HG03097 (cell line): Measurements from ENCODE around the gene EDC4.
"Not testable (repeated sequence)": the region's sequence is repeated elsewhere in the genome, so short reads cannot be mapped to it uniquely, and the experiment has no call there.

Source experiments
- ATAC-seq: cut with Tn5 transposase; IDR thresholded peaks from one replicate; pipeline ENCODE4 v1.9.1; 2021; ENCODE audit not compliant: unreplicated experiment, low FRiP score

The EDC4 gene

DNA sequence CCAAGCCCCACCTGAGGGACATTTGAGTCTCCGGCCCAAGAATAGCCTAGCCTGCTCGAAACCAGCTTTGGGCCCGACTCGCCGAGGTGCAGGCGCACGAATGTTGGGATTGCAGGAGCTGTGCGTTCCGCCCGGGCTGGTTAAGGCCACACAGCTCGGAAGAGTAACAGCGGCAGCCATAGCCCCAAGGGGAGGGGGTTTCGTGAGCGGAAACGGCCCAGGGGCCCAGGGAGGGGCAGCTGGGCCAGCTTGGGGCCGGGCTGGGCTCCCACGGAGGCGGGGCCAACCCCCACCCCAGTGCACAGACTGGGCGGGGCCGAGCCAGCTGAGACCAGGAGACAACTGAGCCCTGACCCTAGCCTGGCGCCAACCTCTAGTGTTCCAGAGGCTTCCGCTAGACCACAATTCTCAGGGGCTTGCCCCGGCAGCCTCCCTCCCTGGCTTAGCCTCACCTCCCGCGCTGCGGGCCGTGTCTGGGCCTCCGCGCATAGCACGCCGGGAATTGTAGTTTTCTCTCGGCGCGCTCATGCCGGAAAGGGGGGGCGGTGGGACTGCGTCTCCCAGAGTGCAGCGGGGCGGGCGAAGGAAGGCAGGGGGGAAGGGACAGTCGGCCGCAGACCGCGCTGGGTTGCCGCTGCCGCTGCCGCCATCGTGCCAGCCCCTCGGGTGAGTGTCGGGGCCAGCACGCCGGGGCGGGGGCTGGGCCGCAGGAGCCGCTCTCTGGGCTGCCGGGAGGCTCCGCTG is 26.4 kb upstream of the EDC4 start, which contains the start of gene NUTF2:
Gene NUTF2 (plus strand): TSS at position 614 of the 744 bp plus-strand sequence. CDS start 18,198 bp downstream, outside the sequence.
- peak; percentile 53 for ATAC-seq

DNA sequence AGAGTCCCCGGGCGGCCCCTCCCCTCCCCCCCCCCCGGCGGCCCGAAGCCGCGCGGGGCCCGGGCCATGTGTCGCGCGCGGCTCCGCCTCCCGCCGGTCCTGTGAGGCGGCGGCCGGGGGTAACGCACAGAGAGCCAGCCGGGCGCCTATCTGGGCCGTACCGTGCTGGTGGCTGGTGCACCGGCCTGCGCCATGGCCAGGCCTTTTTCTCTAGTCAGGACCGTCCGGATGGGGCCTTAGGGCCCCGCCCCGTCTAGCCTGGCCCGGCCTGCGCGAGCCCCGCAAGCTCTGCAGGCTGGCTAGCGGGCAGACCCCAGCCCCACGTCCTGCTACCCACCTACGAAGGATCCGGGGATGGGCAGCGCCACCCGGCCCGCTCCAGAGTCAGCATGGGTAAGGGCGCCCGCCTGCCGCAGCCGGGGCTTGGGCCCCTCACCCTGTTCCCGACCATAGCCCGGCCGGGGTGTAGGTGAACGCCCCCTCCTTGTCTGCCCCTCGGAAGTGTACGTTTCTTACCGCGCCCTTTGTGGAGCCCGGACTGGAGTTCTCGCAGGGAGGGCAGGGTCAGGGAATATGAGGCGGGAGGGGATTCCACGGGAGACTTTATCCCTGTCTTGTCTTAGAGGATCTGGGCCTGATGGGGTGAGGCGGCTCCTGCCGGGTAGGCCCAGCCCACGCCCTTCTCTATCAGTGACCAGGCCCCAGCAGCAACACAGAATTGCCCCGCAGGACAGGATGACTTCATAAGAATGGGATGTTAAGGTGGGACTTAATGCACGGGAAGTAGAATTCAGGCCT is 25.6 kb upstream of the EDC4 start, which contains the start of gene CENPT:
Gene CENPT (minus strand): TSS at position 630 of the 798 bp plus-strand sequence. CDS start 13,834 bp downstream, outside the sequence.
- ATAC-seq, result peak; percentile 32

DNA sequence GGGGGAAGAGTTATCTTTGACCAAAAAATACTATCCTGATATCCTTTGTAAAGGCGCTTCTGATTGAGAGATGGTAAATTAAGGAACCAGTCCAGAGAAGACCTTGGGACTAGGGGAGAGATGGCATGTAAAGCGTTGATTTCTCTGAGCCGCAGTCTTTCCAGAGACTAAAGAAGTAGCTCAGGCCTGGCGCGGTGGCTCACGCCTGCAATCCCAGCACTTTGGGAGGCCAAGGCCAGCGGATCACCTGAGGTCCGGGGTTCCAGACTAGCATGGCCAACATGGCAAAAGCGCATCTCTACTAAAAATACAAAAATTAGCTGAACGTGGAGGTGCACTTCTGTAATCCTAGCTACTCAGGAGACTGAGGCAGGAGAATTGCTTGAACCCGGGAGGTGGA is 24.7 kb upstream of the EDC4 start:
- ATAC-seq, result no peak

DNA sequence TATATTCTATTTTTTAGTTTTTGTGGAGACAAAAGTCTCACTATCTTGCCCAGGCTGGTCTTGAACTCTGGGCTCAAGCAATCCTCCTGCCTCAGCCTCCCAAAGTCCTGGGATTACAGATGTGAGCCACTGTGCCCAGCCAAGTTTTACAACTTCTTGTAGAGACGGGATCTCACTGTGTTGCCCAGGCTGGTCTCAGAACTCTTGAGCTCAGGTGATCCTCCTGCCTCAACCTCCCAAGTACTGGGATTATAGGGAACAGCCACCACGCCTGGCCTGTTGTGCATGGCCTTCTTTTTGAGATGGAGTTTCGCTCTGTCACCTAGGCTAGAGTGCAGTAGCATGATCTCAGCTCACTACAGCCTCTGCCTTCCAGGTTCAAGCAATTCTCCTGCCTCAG is 19.2 kb upstream of the EDC4 start:
- no peak for ATAC-seq

DNA sequence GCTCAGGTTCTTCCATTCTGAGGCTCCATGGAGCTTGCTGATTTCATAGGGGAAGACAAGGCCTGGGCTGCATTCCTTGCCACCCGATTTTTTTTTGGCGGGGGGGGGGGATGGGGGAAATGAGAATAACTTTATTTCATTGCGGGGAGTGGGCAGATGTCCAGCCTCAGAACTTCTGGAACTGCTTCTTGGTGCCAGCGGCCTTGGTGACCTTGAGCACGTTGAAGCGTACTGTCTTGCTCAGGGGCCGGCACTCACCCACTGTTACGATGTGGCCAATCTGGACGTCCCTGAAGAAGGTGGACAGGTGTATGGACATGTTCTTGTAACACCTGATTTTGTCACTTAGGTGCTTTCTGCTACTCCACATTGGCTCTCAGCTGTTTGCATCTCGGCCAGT is 17.1 kb upstream of the EDC4 start:
- no peak for ATAC-seq

DNA sequence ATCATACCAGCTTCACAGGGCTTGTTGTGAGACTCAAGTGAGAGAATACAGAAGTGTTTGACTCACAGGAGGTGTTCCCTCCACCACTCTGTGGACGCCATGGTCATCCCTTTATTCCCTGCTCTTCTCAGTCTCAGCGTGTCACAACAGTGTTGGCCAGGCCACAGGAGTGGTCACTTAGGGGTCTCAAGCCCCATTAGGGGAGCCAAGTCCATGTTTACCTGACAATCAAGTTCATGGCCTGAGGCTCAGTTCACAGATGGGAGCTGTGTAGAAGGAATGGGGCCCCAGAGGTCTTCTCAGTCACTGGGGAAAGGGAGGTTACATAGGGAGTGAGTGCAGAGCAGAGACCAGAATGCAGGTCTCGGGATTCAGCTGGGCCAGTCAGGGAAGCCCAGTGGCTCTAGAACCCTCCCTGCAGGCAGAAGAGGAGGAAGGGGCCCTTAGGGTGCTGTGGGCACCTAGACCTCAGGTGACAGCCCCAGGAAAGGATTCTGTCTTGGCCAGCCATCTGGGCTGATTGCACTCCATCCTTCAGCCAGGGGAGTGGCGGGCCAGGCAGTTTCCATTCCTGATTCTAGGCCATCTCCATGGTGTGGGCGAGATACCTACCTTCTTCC is 15.8 kb upstream of the EDC4 start:
- no peak for ATAC-seq

DNA sequence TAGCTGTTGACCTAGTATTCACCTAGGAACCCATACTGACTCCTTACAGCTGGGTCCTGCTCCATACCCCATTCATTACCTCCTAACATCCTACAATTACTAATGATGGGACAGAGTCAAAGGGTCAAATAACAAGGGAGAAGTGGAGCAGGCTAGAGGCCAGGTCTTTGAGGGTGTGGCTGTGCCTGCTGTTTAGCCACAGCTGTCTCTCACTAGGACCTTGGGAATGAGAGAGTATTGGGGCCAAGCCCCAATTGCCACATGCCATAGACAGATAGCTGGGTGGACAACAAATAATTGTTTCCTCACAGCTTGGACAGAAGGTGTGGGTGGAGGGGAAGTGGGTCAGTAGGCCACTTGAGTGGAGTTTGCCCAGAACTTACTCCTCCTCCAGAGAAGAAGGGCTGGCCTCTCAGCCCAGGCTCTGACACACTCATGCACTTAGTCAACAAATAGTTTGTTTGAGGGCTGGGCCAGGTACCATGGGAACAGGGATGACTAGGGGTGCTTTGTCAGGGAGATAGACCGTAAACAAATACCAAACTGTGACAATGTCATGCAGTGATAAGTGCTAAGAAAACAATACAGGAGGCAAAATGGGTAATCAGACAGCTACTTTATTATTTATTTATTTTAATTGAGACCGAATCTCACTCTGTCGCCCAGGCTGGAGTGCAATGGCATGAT is 15.2 kb upstream of the EDC4 start:
- ATAC-seq, result no peak

DNA sequence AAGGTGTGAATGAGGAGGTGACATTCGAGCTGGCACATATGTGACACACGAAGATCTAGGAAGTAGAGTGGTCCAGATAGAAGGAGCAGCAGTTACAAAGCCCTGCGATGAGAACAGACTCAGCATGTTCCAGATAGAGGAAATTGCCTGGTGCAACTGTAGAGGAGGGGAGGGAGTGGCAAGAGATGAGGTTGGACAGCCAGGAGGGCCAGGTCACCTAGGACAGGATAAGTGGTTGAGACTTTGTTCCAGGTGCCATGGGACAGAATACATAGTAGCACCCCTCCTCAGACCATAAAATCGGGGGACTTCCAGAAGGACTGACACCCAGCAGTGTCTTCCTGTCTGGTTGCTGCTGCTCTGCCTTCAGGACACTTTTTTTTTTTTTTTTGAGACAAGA is 14.4 kb upstream of the EDC4 start:
- ATAC-seq, result no peak

DNA sequence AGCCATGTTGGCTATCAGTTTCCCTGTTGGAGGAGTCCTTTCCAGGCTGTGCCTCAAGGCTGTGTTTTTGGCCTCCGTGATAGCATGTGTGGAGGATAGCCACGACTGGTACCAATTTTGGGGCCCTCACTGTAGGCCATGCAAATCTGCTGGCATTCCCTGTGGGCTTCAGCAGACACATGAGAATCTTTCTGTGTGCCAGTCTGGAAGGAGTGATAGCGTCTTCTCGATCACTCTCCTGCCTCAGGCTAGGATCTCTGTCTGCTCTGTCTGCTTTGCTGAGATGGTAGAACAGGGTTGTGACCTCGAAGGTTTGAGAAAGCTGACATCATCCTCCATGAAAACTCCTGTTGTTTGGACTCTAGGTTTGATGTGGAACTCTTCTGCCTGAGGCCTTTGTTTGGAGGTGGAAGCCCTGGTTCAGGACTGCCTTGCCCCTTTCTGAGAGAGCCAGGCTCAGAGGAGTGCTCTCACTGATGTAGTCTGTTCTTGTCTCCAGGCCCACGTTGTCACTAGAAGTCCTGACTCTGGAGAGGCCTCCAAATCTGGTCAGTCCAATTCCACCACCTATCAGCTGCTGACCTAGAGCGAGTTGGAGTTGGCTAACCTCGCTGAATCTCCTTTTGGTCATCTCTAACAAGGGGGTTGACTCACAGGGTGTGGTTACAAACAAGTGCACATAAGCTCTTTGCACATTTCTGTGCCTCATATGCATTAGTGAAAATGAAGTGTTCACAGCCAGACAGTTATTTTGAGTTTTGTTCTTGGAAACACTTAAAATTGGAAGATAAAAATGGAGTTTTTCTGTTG is 12.1 kb upstream of the EDC4 start:
- ATAC-seq, result no peak

DNA sequence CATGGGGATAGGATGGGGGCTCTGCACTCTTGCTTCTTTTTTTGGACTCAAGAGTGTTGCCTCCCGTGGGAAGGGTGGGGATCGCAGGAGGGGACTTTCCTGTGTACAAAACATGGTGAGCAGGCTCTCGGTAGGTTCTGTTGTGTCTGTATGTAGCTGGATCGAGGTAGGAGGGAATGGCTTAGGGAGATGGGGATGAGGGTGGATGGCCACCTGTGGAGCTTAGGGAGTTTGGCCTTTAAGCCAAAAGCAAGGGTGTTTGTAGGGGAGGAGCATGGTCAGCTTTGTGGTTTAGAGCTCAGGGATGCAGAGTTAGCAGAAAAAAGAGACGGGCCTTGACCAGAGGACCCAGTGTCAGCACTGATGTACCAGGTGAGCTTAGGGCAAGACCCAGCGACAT is 11.0 kb upstream of the EDC4 start:
- no peak for ATAC-seq

DNA sequence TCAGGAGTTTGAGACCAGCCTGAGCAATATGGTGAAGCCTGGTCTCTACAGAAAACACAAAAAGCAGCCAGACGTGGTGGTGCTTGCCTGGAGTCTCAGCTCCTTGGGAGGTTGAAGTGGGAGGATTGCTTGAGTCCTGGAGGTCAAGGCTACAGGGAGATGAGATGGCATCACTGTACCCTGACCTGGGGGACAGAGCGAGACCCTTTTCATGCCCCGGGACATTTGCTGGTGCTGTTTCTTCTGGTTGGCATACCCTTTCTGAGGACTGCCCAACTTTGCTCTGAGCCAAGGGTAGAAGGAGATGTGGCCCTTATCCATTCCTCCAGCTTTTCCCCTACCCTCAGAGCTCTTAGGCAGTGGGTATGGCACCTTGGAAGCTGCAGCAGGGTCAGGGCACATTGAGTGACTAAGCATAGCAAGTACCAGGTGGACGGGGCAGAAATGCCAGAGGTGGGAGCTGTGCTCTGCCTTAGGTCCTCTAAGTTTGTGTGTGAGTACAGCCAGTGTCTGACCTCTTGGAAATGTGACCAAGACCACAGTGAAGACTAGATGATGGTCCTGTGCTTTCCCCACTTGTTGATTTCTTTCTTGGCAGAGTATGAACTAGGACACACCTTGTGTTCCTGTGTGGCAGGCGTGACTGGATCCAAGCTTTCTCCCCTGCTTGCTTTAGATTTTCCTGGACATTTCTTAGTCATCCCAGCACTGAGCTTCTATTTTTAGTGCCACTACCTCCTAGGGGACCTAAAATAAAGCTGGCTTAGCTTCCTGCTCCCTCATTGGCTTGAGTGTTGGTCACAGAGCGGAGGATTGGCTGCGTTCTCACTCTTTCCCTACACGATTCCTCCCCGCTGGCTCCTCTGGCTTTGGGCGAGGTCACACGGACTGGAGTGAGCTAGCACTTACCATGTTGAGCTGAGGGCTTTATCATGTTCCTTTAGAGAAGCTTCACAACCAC is 9.9 kb upstream of the EDC4 start:
- no peak for ATAC-seq

DNA sequence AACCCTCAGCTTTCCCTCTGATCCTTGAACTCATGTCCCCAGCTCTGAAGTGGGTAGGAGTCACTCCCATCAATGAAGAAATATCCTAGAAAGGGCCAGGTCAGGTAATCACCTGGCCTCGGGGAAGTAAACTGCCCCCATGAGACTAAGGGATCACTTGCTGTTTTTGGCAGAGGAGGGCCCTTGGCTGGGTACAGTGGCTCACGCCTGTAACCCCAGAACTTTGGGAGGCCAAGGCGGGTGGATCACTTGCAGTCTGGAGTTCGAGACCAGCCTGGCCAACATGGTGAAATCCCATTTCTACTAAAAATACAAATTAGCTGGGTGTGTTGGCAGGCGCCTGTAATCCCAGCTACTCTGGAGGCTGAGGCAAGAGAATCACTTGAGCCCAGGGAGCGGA is 8.8 kb upstream of the EDC4 start:
- ATAC-seq, result not testable (repeated sequence)

DNA sequence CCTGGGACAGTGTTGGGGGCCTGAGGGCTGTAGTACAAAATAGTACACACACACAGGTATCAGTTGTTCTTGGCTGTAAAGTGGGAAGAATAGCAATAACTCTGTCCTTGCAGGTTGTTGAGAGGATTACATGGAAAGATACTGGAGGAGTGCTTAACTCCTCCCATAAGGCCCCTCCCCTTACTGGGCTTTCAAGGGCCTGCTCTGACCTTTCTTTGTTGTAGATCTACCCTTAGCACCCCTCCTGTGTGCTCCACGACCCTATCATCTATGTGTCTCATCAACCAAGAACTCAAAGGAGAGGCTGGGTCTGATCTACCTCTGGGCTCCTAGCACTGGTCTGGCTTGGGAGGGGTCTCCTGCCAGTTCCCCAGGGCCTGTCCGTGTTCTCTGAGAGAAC is 8.3 kb upstream of the EDC4 start:
- no peak for ATAC-seq

DNA sequence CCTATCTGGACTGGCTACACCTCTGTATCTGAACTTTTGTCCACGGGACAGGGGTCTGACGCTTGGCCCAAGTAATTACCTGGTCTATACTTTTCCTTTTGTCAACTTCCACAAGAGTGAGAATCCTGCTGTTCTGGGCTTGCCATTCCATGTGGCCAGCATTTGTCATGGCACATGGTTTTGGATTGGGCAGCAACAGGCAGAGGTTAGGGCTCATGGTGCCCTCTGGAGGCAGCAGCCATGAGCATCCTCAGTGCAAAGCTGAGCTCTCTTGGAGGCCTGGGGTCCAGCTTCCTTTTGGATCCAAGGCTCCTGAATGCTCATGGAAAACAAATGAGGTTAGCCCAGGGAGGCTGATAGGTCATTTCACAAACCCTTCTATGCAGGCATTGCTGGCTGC is 7.5 kb upstream of the EDC4 start:
- no peak for ATAC-seq

DNA sequence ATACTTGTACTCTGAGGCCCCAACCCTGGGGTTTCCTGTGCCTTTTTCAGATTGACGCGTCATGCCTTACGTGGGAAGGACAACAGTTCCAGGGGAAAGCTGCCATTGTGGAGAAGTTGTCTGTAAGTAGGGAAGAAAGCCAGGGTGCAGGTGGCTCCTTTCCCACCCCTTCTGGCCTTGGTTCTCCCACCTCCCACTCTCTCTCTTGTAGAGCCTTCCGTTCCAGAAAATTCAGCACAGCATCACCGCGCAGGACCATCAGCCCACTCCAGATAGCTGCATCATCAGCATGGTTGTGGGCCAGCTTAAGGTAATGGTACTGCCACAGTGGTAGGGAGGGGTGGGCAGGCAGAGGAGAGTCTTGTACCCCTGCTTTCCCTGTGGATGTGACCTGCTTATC is 4.6 kb upstream of the EDC4 start:
- ATAC-seq, result no peak

DNA sequence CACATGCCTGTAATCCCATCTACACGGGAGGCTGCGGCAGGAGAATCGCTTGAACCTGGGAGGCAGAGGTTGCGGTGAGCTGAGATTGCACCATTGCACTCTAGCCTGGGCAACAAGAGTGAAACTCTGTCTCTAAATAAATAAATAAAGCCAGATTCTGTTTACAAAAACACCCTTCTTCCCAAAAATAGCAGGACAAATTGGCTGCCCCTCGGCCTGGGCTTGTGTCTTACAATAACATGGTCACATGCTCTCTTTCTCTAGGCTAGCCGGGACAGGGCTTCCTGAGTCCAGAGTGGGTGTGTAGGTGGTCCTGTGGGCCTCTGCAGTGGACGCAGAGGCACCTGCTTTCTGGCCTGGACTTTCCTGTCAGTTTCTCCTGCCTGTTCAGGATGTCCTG is 3.2 kb upstream of the EDC4 start:
- ATAC-seq, result no peak

DNA sequence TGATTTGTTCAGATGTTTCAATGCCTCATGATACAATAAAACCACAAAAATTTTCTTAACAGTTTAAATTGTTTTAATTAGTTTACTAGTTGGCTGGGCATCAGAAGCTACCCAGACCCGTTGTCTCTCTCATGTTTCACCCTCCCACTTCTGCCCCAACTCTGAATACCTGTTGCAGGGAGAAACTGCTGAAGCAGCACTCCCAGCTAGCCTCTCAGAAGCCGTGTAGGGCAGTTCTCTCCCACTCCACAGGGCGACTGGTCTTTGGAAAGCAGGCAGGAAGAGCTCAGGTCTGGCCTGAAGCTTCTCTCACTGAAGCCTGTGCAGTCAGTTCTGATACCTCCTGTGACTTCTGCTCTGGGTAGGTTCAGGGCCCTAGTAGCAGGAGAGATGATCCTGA is 1.6 kb upstream of the EDC4 start:
- ATAC-seq, result no peak

DNA sequence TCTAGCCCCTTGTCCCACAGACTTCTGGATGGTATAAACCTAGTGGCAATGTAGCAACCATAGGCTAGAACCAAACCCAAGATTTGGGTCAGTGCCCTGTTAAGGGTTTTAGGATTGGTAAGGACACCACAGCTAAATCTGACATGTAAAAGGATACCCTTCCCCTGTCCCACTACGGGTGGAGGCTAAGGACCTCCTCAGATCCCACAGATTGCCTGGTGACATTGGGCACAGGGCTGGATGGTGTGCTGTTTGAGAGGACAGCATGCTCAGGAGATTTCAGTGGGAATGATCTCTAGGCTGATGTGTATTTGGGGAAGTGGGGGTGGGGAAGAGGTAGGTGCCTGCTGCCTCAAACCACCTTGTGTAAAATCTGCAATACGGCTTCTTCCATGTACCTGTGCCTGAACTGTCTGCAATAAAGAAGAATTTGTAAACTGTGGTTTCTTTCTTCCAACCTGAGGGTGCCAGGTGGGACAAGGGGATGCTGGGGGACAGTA is 671 bp upstream of the EDC4 start:
- ATAC-seq, result no peak
